GM06990 (cell line): Measurements from ENCODE around the gene KRT27.

Experiments
- DNase-seq: peaks from one replicate; pipeline ENCODE4 v3.0.0-alpha.2; 2011; ENCODE audit not compliant: insufficient read length; ENCODE audit errors: extremely low read depth
- H3K27me3 ChIP-seq: replicated peaks from 2 replicates; pipeline ENCODE4 v1.6.0; 2011; ENCODE audit warnings: low read length; ENCODE audit not compliant: control insufficient read depth, insufficient read depth
- H3K36me3 ChIP-seq: 2 replicates; pipeline ENCODE4 v1.5.1; 2011; ENCODE audit warnings: low read length; ENCODE audit not compliant: control insufficient read depth, insufficient read depth
- H3K4me3 ChIP-seq: replicated peaks from 2 replicates; pipeline ENCODE4 v1.5.1; 2011; ENCODE audit warnings: low read depth, mild to moderate bottlenecking, control low read depth, low read length
- CTCF ChIP-seq: IDR thresholded peaks from 2 replicates; pipeline ENCODE4 v1.5.1; 2011; ENCODE audit warnings: low read length, control low read depth, mild to moderate bottlenecking, inconsistent platforms; ENCODE audit not compliant: insufficient read depth, poor library complexity, severe bottlenecking

Gene KRT27

GRCh38 chr17:40730970-40731369 is 51.4 kb downstream of the KRT27 start:
- TF ChIP-seq CTCF, result no peak
- peaks cover 2% of the 10 kb centered on the region; the same call in 1 of the 2 replicates for H3K27me3 ChIP-seq

GRCh38 chr17:40727447-40728231 is 54.7 kb downstream of the KRT27 start:
- H3K27me3 ChIP-seq, result peaks cover 2% of the 10 kb centered on the region; the same call in 1 of the 2 replicates
- no peaks in the 10 kb centered on the region for H3K36me3 ChIP-seq
- peak; percentile 48 for DNase-seq
- no peak for TF ChIP-seq CTCF
- no peak overlapping the region for H3K4me3 ChIP-seq

More at GRCh38 chr17:40730970-40731369, 51.4 kb downstream of the KRT27 start:
- H3K36me3 ChIP-seq, result no peaks in the 10 kb centered on the region
- DNase-seq, result no peak
- H3K4me3 ChIP-seq, result no peak overlapping the region

GRCh38 chr17:40726919-40727318 is 55.4 kb downstream of the KRT27 start:
- H3K27me3 ChIP-seq, result peaks cover 2% of the 10 kb centered on the region; the same call in 1 of the 2 replicates
- H3K36me3 ChIP-seq, result no peaks in the 10 kb centered on the region
- H3K4me3 ChIP-seq, result no peak overlapping the region
- DNase-seq, result no peak
- peak; percentile 32 for TF ChIP-seq CTCF
